Measurements from ENCODE around the gene FLNA. TPM values are rescaled to one million over a fixed set of nuclear protein-coding genes. Genes with fewer than 3 reads are reported as not detected.

The FLNA gene
- total RNA-seq, 2 experiments from 2014 or later = 1,012 to 1,022 TPM

- Mint-ChIP-seq H3K9me3 (no peaks in the 10 kb centered on the region), H3K36me3 (ENCODE audit: low read depth) (no peaks in the 10 kb centered on the region), H3K27me3 (no peaks in the 10 kb centered on the region), H3K4me3 (no peak overlapping the region), H3K4me1 (ENCODE audit: low read depth) (no peaks in the 10 kb centered on the region), H3K27ac (no peak overlapping the region)
- ChIA-PET POLR2A (no interaction called here), CTCF (no interaction called here)
- intact Hi-C loops (cut with DNase I, micrococcal nuclease) = no loop called here
- H3K27ac ChIP-seq (ENCODE audit: low read depth in 1 of 2, low read length in 2 of 2) = no peak overlapping the region
- DNase-seq (peak in 1 of 14 experiments; percentile 31), ATAC-seq (ENCODE audit: poor library complexity) (no peak)
- H3K4me3 ChIP-seq (ENCODE audit: low read length) = no peak overlapping the region
- H3K27me3 ChIP-seq (ENCODE audit: control insufficient read depth in 1 of 2, insufficient read depth in 2 of 2, low read length in 2 of 2) = no peaks in the 10 kb centered on the region
- peaks cover 6% of the 10 kb centered on the region for H3K4me1 ChIP-seq (ENCODE audit: insufficient read depth, low read length)
- no peaks in the 10 kb centered on the region for H3K36me3 ChIP-seq (ENCODE audit: insufficient read depth, low read length)
- TF ChIP-seq CTCF (IDR thresholded peaks at IDR 0.05) = no peak
- no peaks in the 10 kb centered on the region for H3K9me3 ChIP-seq (ENCODE audit: control insufficient read depth in 1 of 2, insufficient read depth in 1 of 2, low read length in 2 of 2)
Measured at GRCh38 chrX:154300816-154301215, 73.6 kb downstream of the FLNA start.

Other genes with a start within 250 kb of the FLNA start
- not detected for gene OPN1LW, start 230.4 kb downstream of the FLNA start, total RNA-seq
- not detected for gene OPN1MW, start 192.0 kb downstream of the FLNA start, total RNA-seq
- gene OPN1MW2, start 154.9 kb downstream of the FLNA start, total RNA-seq = not detected
- not detected for gene OPN1MW3, start 117.1 kb downstream of the FLNA start, total RNA-seq
- gene TEX28, start 79.5 kb downstream of the FLNA start, total RNA-seq = not detected
- 1 to 10 TPM; 1.7 to 2.3 TPM for gene TKTL1, start 78.8 kb downstream of the FLNA start, total RNA-seq
- 100 to 1,000 TPM; 164 to 178 TPM for gene EMD, start 4.7 kb upstream of the FLNA start, total RNA-seq
- 1,000 to 10,000 TPM; 5,036 to 5,204 TPM for gene RPL10, start 23.7 kb upstream of the FLNA start, total RNA-seq
- gene DNASE1L1, start 34.6 kb upstream of the FLNA start, total RNA-seq = 10 to 100 TPM; 16.0 to 18.4 TPM
- gene TAFAZZIN, start 36.9 kb upstream of the FLNA start, total RNA-seq = 10 to 100 TPM; 72.8 to 78.5 TPM
- 10 to 100 TPM; 31.4 to 40.8 TPM for gene ATP6AP1, start 54.0 kb upstream of the FLNA start, total RNA-seq
- gene GDI1, start 62.5 kb upstream of the FLNA start, total RNA-seq = 100 to 1,000 TPM; 144 to 145 TPM
- 10 to 100 TPM; 42.3 to 49.4 TPM for gene FAM50A, start 69.5 kb upstream of the FLNA start, total RNA-seq
- 10 to 100 TPM; 35.1 to 38.1 TPM for gene PLXNA3, start 83.6 kb upstream of the FLNA start, total RNA-seq
- 1 to 10 TPM; 5.7 to 6.6 TPM for gene LAGE3, start 104.6 kb upstream of the FLNA start, total RNA-seq
- 1 to 10 TPM; 6.6 to 8.9 TPM for gene UBL4A, start 112.0 kb upstream of the FLNA start, total RNA-seq
- 10 to 100 TPM; 15.7 to 16.4 TPM for gene SLC10A3, start 116.0 kb upstream of the FLNA start, total RNA-seq
- 10 to 100 TPM; 36.1 to 38.2 TPM for gene FAM3A, start 141.6 kb upstream of the FLNA start, total RNA-seq
- 10 to 100 TPM; 17.4 to 20.3 TPM for gene G6PD, start 172.2 kb upstream of the FLNA start, total RNA-seq
- gene IKBKG, start 173.0 kb upstream of the FLNA start, total RNA-seq = 10 to 100 TPM; 26.2 to 27.2 TPM
- gene CTAG1A, start 210.5 kb upstream of the FLNA start, total RNA-seq = not detected
- not detected for gene CTAG1B, start 244.6 kb upstream of the FLNA start, total RNA-seq

Data from CD4-positive, alpha-beta T cell (primary cell).